HG03378 (cell line): ENCODE data around the gene BTBD8.
"Not testable (repeated sequence)": the region's sequence is repeated elsewhere in the genome, so short reads cannot be mapped to it uniquely, and the experiment has no call there.

Source experiments
- ATAC-seq: cut with Tn5 transposase; IDR thresholded peaks from one replicate; pipeline ENCODE4 v1.9.1; 2021; ENCODE audit warnings: mild to moderate bottlenecking, moderate library complexity; ENCODE audit not compliant: unreplicated experiment

The BTBD8 gene

GRCh38 chr1:92080128-92080985 is at the start of gene BTBD8:
TSS of gene BTBD8 (plus strand) at chr1:92080345. CDS start at chr1:92080572, 227 bp downstream.
- peak; percentile 96 for ATAC-seq

- no peak for ATAC-seq
Measured at GRCh38 chr1:92030656-92031107, 49.5 kb upstream of the BTBD8 start.

GRCh38 chr1:92031281-92032110 is 48.6 kb upstream of the BTBD8 start:
- no peak for ATAC-seq

GRCh38 chr1:92037400-92037799 is 42.7 kb upstream of the BTBD8 start:
- ATAC-seq: no peak

- no peak for ATAC-seq
Measured at GRCh38 chr1:92038695-92039346, 41.3 kb upstream of the BTBD8 start.

GRCh38 chr1:92040971-92041370 is 39.2 kb upstream of the BTBD8 start:
- no peak for ATAC-seq

- ATAC-seq: no peak
Measured at GRCh38 chr1:92043621-92044020, 36.5 kb upstream of the BTBD8 start.

- no peak for ATAC-seq
Measured at GRCh38 chr1:92045766-92046495, 34.2 kb upstream of the BTBD8 start.

- no peak for ATAC-seq
Measured at GRCh38 chr1:92051948-92052347, 28.2 kb upstream of the BTBD8 start.

- no peak for ATAC-seq
Measured at GRCh38 chr1:92065042-92065441, 15.1 kb upstream of the BTBD8 start.

GRCh38 chr1:92066321-92066720 is 13.8 kb upstream of the BTBD8 start:
- ATAC-seq: no peak

- ATAC-seq: no peak
Measured at GRCh38 chr1:92070892-92071291, 9.3 kb upstream of the BTBD8 start.

GRCh38 chr1:92074446-92074845 is 5.7 kb upstream of the BTBD8 start:
- not testable (repeated sequence) for ATAC-seq

- ATAC-seq: no peak
Measured at GRCh38 chr1:92075311-92075710, 4.8 kb upstream of the BTBD8 start, which contains the start of gene SETSIP. TSS of gene SETSIP (minus strand) at chr1:92075411. CDS start at chr1:92075411, 0 bp downstream.

- ATAC-seq: no peak
Measured at GRCh38 chr1:92076363-92076762, 3.8 kb upstream of the BTBD8 start.

GRCh38 chr1:92078077-92078476 is 2.1 kb upstream of the BTBD8 start:
- ATAC-seq: not testable (repeated sequence)

- no peak for ATAC-seq
Measured at GRCh38 chr1:92079441-92079840, 704 bp upstream of the BTBD8 start.

GRCh38 chr1:92081031-92081430 is 886 bp downstream of the BTBD8 start:
- no peak for ATAC-seq

- ATAC-seq: no peak
Measured at GRCh38 chr1:92084651-92085050, 4.5 kb downstream of the BTBD8 start.

GRCh38 chr1:92085727-92086126 is 5.6 kb downstream of the BTBD8 start:
- no peak for ATAC-seq
